Prostate gland (tissue), 2 donors: ENCODE data around the gene KLHL1.

ENCODE experiments used
- CTCF ChIP-seq, 4 experiments: fragments of 200-600 bp in 2 of 4; fragments of 450-650 bp in 2 of 4; sonication (generic) in 2 of 4; IDR thresholded peaks; 1 replicate in 3 of 4; 2 replicates in 1 of 4; pipeline ENCODE4 v1.5.1; 2016 to 2019; ENCODE audit warnings: antibody characterized with exemption in 4 of 4, mild to moderate bottlenecking in 2 of 4, moderate library complexity in 2 of 4
- POLR2A ChIP-seq: fragments of 450-650 bp; IDR thresholded peaks from one replicate; pipeline ENCODE4 v1.6.1; 2016; ENCODE audit warnings: antibody characterized with exemption, mild to moderate bottlenecking
- POLR2AphosphoS5 ChIP-seq: sonication (generic); formaldehyde crosslinking; IDR thresholded peaks from one replicate; pipeline ENCODE4 v1.6.1; 2017; ENCODE audit warnings: antibody characterized with exemption

- TF ChIP-seq CTCF (IDR thresholded peaks at IDR 0.05) (no peak), POLR2A (no peak), POLR2AphosphoS5 (no peak)
These were observed 205.2 kb downstream of the KLHL1 start for GRCh38 chr13:69903081-69903480.
